ENCODE data around the gene SMG6. TPM values are rescaled to one million over a fixed set of nuclear protein-coding genes. Genes with fewer than 3 reads are reported as not detected.
A peak's percentile ranks its signal among the peaks of the same experiment; 100 is the strongest.

The SMG6 gene
- total and polyA plus RNA-seq, 8 donors, result 17.0 to 102 (median 24.4) TPM

GRCh38 chr17:2092253-2092652, 211.3 kb downstream of the SMG6 start:
- Histone ChIP-seq H3K36me3 (peaks cover 0 to 4% (median 0%) of the 10 kb centered on the region in 4 donors), H3K27me3 (no peaks in the 10 kb centered on the region), H3K4me1 (peaks cover 38 to 77% (median 65%) of the 10 kb centered on the region in 4 donors), H3K9me3 (no peaks in the 10 kb centered on the region), H3K27ac (peak overlapping the region in 3 of 5 donors; percentile 82 to 92 (median 87)), H3K4me3 (no peak overlapping the region)
- 79 to 90% (median 87%) methylated on average over 4 of the region's 4 CpGs for WGBS, 5 donors
- intact Hi-C loops (cut with DNase I; ENCODE audit: low total_unique reads), result no loop called here
- DNase-seq, result no peak
- TF ChIP-seq POLR2AphosphoS5 (IDR thresholded peaks at IDR 0.05), result no peak
- TF ChIP-seq POLR2A (IDR thresholded peaks at IDR 0.05), result no peak
- TF ChIP-seq, protein P1, sequence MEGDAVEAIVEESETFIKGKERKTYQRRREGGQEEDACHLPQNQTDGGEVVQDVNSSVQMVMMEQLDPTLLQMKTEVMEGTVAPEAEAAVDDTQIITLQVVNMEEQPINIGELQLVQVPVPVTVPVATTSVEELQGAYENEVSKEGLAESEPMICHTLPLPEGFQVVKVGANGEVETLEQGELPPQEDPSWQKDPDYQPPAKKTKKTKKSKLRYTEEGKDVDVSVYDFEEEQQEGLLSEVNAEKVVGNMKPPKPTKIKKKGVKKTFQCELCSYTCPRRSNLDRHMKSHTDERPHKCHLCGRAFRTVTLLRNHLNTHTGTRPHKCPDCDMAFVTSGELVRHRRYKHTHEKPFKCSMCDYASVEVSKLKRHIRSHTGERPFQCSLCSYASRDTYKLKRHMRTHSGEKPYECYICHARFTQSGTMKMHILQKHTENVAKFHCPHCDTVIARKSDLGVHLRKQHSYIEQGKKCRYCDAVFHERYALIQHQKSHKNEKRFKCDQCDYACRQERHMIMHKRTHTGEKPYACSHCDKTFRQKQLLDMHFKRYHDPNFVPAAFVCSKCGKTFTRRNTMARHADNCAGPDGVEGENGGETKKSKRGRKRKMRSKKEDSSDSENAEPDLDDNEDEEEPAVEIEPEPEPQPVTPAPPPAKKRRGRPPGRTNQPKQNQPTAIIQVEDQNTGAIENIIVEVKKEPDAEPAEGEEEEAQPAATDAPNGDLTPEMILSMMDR (IDR thresholded peaks at IDR 0.05), result no peak
- no peak for TF ChIP-seq EP300 (IDR thresholded peaks at IDR 0.05)

DNA sequence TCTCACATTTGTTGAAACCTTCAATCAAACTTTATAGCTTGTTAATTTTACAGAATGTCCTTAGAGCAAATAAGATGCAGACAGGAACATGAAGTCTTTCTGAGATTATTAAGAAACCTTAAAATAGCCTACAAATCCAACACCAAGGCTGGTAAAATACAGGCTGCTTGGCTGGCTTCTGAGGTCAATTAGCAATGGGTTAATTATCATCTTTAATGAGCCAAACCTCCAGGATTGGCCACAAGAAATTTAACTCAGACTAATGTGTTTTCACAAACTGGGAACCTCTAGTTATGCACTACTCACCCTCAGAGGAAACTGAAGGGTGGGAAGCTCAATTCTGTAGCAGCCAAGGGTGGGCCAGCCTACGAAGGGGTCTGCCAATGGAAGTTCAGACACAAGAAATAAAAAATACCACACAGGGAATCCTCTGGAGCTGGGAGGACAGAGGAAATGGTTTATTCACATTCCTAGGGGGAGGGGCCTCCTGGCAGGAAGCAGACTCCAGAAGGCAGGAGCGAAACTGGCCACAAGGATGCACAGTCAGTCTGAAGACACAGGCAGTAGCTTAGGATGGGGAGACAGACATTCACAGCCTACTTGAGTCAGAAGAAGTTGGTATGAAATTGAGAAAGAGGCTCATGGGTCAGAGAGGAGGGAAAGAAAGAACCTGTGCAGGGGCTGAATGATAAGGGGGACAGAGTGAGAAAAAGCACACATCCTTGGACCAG, 212.6 kb downstream of the SMG6 start:
- Histone ChIP-seq H3K27ac (peak overlapping the region in 4 of 5 donors; percentile 82 to 92 (median 86)), H3K27me3 (no peaks in the 10 kb centered on the region), H3K9me3 (no peaks in the 10 kb centered on the region), H3K36me3 (peaks cover 0 to 8% (median 0%) of the 10 kb centered on the region in 4 donors), H3K4me1 (peaks cover 46 to 90% (median 72%) of the 10 kb centered on the region in 4 donors), H3K4me3 (no peak overlapping the region)
- intact Hi-C loops (cut with DNase I; ENCODE audit: low total_unique reads), result no loop called here
- DNase-seq, result peak in 1 of 2 donors; percentile 89
- TF ChIP-seq, protein P1 (IDR thresholded peaks at IDR 0.05), result peak in 2 of 7 experiments; percentile 12 to 26
- no peak for TF ChIP-seq POLR2A (IDR thresholded peaks at IDR 0.05)
- TF ChIP-seq POLR2AphosphoS5 (IDR thresholded peaks at IDR 0.05), result peak in 2 of 3 donors; percentile 7 to 59
- no peak for TF ChIP-seq EP300 (IDR thresholded peaks at IDR 0.05)
- 41 to 72% (median 68%) methylated on average over 2 of the region's 2 CpGs for WGBS, 5 donors

DNA sequence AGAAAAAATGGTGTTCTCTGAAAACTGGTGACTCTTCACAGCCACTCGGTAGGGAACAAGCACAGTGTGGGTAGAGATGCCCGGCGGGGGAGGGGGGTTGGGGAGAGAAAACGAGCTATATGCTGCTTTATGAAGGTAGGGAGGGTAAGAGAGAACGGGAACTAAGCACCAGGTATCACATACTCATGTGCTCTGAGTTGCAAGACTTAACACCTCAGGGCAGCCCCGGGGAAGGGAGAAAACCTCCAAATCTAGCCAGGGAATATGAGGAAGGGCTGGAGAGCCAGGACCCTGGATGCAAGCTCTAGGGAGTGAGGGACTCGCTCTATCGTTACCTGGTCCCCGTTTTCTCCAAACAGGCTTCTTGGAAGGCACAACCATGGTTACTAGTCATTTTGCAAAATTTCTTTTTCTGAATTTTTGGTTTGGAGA, 213.4 kb downstream of the SMG6 start:
- Histone ChIP-seq H3K27ac (peak overlapping the region; percentile 4 to 92 (median 85)), H3K4me1 (peaks cover 49 to 91% (median 73%) of the 10 kb centered on the region in 4 donors), H3K36me3 (peaks cover 0 to 15% (median 0%) of the 10 kb centered on the region in 4 donors), H3K27me3 (no peaks in the 10 kb centered on the region), H3K4me3 (peak overlapping the region in 1 of 4 donors; percentile 34), H3K9me3 (no peaks in the 10 kb centered on the region)
- intact Hi-C loops (cut with DNase I; ENCODE audit: low total_unique reads), result no loop called here
- no peak for DNase-seq
- 59 to 80% (median 73%) methylated on average over 9 of the region's 9 CpGs for WGBS, 5 donors
- TF ChIP-seq, protein P1 (IDR thresholded peaks at IDR 0.05), result no peak
- TF ChIP-seq POLR2AphosphoS5 (IDR thresholded peaks at IDR 0.05), result no peak
- TF ChIP-seq EP300 (IDR thresholded peaks at IDR 0.05), result no peak
- no peak for TF ChIP-seq POLR2A (IDR thresholded peaks at IDR 0.05)

- intact Hi-C loops (cut with DNase I; ENCODE audit: low total_unique reads), result no loop called here
These were observed 214.6 kb downstream of the SMG6 start for GRCh38 chr17:2089021-2089422.

More at GRCh38 chr17:2089021-2089422, 214.6 kb downstream of the SMG6 start:
- no peaks in the 10 kb centered on the region for H3K9me3 ChIP-seq
- peak in 1 of 2 donors; percentile 78 for DNase-seq
- H3K4me1 ChIP-seq, result peaks cover 59 to 91% (median 75%) of the 10 kb centered on the region in 4 donors
- H3K27me3 ChIP-seq, result no peaks in the 10 kb centered on the region
- H3K27ac ChIP-seq, result peak overlapping the region; percentile 74 to 92 (median 85)
- WGBS, 5 donors, result 7 to 14% (median 14%) methylated on average over 5 to 8 of the region's 8 CpGs
- H3K4me3 ChIP-seq, result peak overlapping the region; percentile 28 to 34 (median 32)
- no peak for TF ChIP-seq POLR2A (IDR thresholded peaks at IDR 0.05)
- no peak for TF ChIP-seq EP300 (IDR thresholded peaks at IDR 0.05)
- TF ChIP-seq, protein P1 (IDR thresholded peaks at IDR 0.05), result no peak
- no peak for TF ChIP-seq POLR2AphosphoS5 (IDR thresholded peaks at IDR 0.05)
- H3K36me3 ChIP-seq, result peaks cover 0 to 16% (median 0%) of the 10 kb centered on the region in 4 donors
